Esophagus squamous epithelium (tissue), 5 donors: ENCODE data around the gene RAB44. TPM values are rescaled to one million over a fixed set of nuclear protein-coding genes. Genes with fewer than 3 reads are reported as not detected.

Source experiments
- DNase-seq: peaks from one replicate; lab custom pipeline; 2025; lab: John Stamatoyannopoulos, UW
- H3K27ac ChIP-seq, 4 donors: fragments of 200-600 bp; sonication (generic); one replicate each; pipeline ENCODE4 v1.5.1; 2016 to 2019; ENCODE audit warnings: mild to moderate bottlenecking in 1 of 4
- H3K27me3 ChIP-seq, 4 donors: fragments of 200-600 bp; sonication (generic); 1 replicate in 3 of 4; 2 replicates in 1 of 4; pipeline versions ENCODE4 v1.5.1 to v1.6.0; 2017 to 2021; ENCODE audit warnings: antibody characterized with exemption in 1 of 4
- H3K36me3 ChIP-seq, 3 donors: fragments of 200-600 bp; sonication (generic); one replicate each; pipeline ENCODE4 v1.5.1; 2016 to 2019
- H3K4me1 ChIP-seq, 3 donors: fragments of 200-600 bp; sonication (generic); one replicate each; pipeline ENCODE4 v1.5.1; 2017 to 2019
- H3K4me3 ChIP-seq, 4 donors: fragments of 200-600 bp; sonication (generic); 1 replicate in 3 of 4; 2 replicates in 1 of 4; pipeline ENCODE4 v1.5.1; 2016 to 2019; ENCODE audit warnings: mild to moderate bottlenecking in 2 of 4, moderate library complexity in 1 of 4
- H3K9me3 ChIP-seq, 3 donors: fragments of 200-600 bp; sonication (generic); one replicate each; pipeline ENCODE4 v1.5.1; 2016 to 2019
- CTCF ChIP-seq, 6 experiments: fragments of 450-650 bp in 4 of 6; fragments of 200-600 bp in 2 of 6; sonication (generic) in 2 of 6; IDR thresholded peaks; one replicate each; pipeline ENCODE4 v1.5.1; 2016 to 2019; ENCODE audit warnings: antibody characterized with exemption in 6 of 6, mild to moderate bottlenecking in 4 of 6, moderate library complexity in 4 of 6
- POLR2A ChIP-seq, 4 donors: fragments of 450-650 bp; IDR thresholded peaks; one replicate each; pipeline ENCODE4 v1.6.1; 2017; ENCODE audit warnings: antibody characterized with exemption in 4 of 4, mild to moderate bottlenecking in 4 of 4, moderate library complexity in 3 of 4
- WGBS, 2 donors: methylation state at CpG; one replicate each; pipeline ENCODE4 v1.1.5; 2018; 5-methylcytosine and 5-hydroxymethylcytosine counted together
- intact Hi-C: fragments of 100-400 bp; cut with DNase I; formaldehyde crosslinking; loops from one replicate; pipeline ENCODE4 v1.15.0; 2022
- total RNA-seq, 4 donors: library from RNA; depleted of rRNA; stranded (reverse); fragments of >200 nt; gene quantifications; one replicate each; pipeline ENCODE4 v1.1.0, GENCODE V29; 2016
- donor health status: DM: yes; HTN: yes; CAD: no.

RAB44 gene
- total RNA-seq: under 1 TPM in 3 of 4 donors, not detected in 1; 0.11 to 0.76 (median 0.18) TPM

- Histone ChIP-seq H3K4me1 (peaks cover 6 to 26% (median 18%) of the 10 kb centered on the region in 3 donors), H3K9me3 (no peaks in the 10 kb centered on the region), H3K4me3 (no peak within 1 kb of the TSS), H3K36me3 (no peaks in the 10 kb centered on the region), H3K27me3 (no peaks in the 10 kb centered on the region), H3K27ac (no peak within 1 kb of the TSS)
- intact Hi-C loops: no loop called here
- TF ChIP-seq POLR2A (IDR thresholded peaks at IDR 0.05) (peak in 1 of 4 donors; percentile 25), CTCF (IDR thresholded peaks at IDR 0.05) (no peak)
- DNase-seq: no peak
- whole genome bisulfite sequencing, 2 donors: 100% methylated on average over 1 of the region's 7 CpGs; no CpG with 5 or more reads in 1 of the 2 donors
Measured at GRCh38 chr6:36697481-36697903, at the start of gene RAB44. Gene RAB44 (plus strand): TSS chr6:36697826. CDS start chr6:36704236, 6,410 bp downstream.

DNA sequence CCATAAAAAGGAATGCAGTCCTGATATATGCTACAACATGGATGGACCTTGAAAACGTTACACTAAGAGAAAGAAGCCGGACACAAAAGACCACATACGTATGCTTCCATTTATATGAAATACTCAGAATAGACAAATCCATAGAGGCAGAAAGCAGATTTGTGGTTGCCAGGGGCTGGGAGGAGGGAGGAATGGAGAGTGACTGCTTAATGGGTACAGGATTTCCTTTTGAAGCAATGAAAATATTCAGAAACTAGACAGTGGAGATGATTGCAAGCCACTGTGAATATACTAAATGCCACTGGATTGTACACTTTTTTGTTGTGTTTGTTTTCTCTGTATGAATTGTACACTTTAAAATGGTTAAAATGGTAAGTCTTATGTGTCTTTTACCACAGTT, 48.5 kb upstream of the RAB44 start:
- no peak for DNase-seq
- H3K9me3 ChIP-seq: no peaks in the 10 kb centered on the region
- H3K4me3 ChIP-seq: no peak overlapping the region
- 83% methylated on average over 3 of the region's 3 CpGs for WGBS, 2 donors
- intact Hi-C loops: no loop called here
- H3K27ac ChIP-seq: no peak overlapping the region
- H3K4me1 ChIP-seq: peaks cover 0 to 31% (median 10%) of the 10 kb centered on the region in 3 donors
- no peaks in the 10 kb centered on the region for H3K36me3 ChIP-seq
- peaks cover 0 to 5% (median 0%) of the 10 kb centered on the region in 4 donors for H3K27me3 ChIP-seq
- no peak for TF ChIP-seq CTCF (IDR thresholded peaks at IDR 0.05)
- no peak for TF ChIP-seq POLR2A (IDR thresholded peaks at IDR 0.05)

GRCh38 chr6:36649701-36650484, 47.7 kb upstream of the RAB44 start:
- no peaks in the 10 kb centered on the region for H3K36me3 ChIP-seq
- H3K9me3 ChIP-seq: no peaks in the 10 kb centered on the region

GRCh38 chr6:36650848-36651478, 46.7 kb upstream of the RAB44 start:
- no peak overlapping the region for H3K27ac ChIP-seq
- no peak for DNase-seq
- TF ChIP-seq CTCF (IDR thresholded peaks at IDR 0.05): no peak
- TF ChIP-seq POLR2A (IDR thresholded peaks at IDR 0.05): no peak
- peaks cover 0 to 22% (median 5%) of the 10 kb centered on the region in 3 donors for H3K4me1 ChIP-seq
- H3K36me3 ChIP-seq: no peaks in the 10 kb centered on the region
- peaks cover 0 to 5% (median 0%) of the 10 kb centered on the region in 4 donors for H3K27me3 ChIP-seq
- H3K9me3 ChIP-seq: no peaks in the 10 kb centered on the region
- intact Hi-C loops: no loop called here
- WGBS, 2 donors: 13 to 15% methylated on average over 2 of the region's 2 CpGs
- no peak overlapping the region for H3K4me3 ChIP-seq

More at GRCh38 chr6:36649701-36650484, 47.7 kb upstream of the RAB44 start:
- no peak for TF ChIP-seq POLR2A (IDR thresholded peaks at IDR 0.05)
- TF ChIP-seq CTCF (IDR thresholded peaks at IDR 0.05): no peak
- Histone ChIP-seq H3K27ac (no peak overlapping the region), H3K4me1 (peaks cover 0 to 23% (median 6%) of the 10 kb centered on the region in 3 donors), H3K4me3 (no peak overlapping the region), H3K27me3 (peaks cover 0 to 5% (median 0%) of the 10 kb centered on the region in 4 donors)
- intact Hi-C loops: no loop called here
- WGBS, 2 donors: 46 to 55% methylated on average over 11 of the region's 13 CpGs
- DNase-seq: no peak
